HCT116 (cell line): Measurements from ENCODE around the gene FBN1.

ENCODE experiments used
- CEBPB ChIP-seq: IDR thresholded peaks from 2 replicates; pipeline ENCODE4 v1.6.1; 2012; ENCODE audit warnings: low read depth
- JUND ChIP-seq: IDR thresholded peaks from 2 replicates; pipeline ENCODE4 v1.6.1; 2012
- POLR2A ChIP-seq: IDR thresholded peaks from 2 replicates; pipeline ENCODE4 v1.7.0; 2011; ENCODE audit warnings: borderline replicate concordance; ENCODE audit not compliant: insufficient read depth, insufficient read length; ENCODE audit errors: extremely low read depth
- RAD21 ChIP-seq: IDR thresholded peaks from 2 replicates; pipeline ENCODE4 v1.6.1; 2012; ENCODE audit warnings: low read depth, mild to moderate bottlenecking
- SP1 ChIP-seq: IDR thresholded peaks from 2 replicates; pipeline ENCODE4 v1.6.1; 2012; ENCODE audit warnings: low read depth
- YY1 ChIP-seq: IDR thresholded peaks from 2 replicates; pipeline ENCODE4 v1.6.1; 2011; ENCODE audit warnings: low read length, low read depth, moderate library complexity, mild to moderate bottlenecking; ENCODE audit not compliant: insufficient replicate concordance; ENCODE audit errors: extremely low read depth
- ZNF274 ChIP-seq: fragments of 200-500 bp; sonication (Bioruptor generic); IDR thresholded peaks from 2 replicates; pipeline ENCODE4 v1.6.1; 2014; ENCODE audit warnings: mild to moderate bottlenecking, low read depth, low read length, inconsistent platforms
- TF ChIP-seq, protein P1 (sequence below), 3 experiments: fragments of 200-600 bp in 1 of 3; sonication (generic) in 1 of 3; IDR thresholded peaks in 2 of 3; conservative IDR thresholded peaks in 1 of 3; 2 replicates each; pipeline ENCODE4 v1.5.1; 2012 to 2017; ENCODE audit warnings: low read depth in 2 of 3, low read length in 2 of 3, antibody characterized with exemption in 1 of 3, borderline replicate concordance in 1 of 3, control low read depth in 1 of 3, mild to moderate bottlenecking in 1 of 3, mixed read lengths in 1 of 3, mixed run types in 1 of 3, moderate library complexity in 1 of 3; ENCODE audit not compliant: insufficient read depth in 1 of 3
- TF ChIP-seq, protein P2 (sequence below): IDR thresholded peaks from 2 replicates; pipeline ENCODE4 v1.6.1; 2012

DNA sequence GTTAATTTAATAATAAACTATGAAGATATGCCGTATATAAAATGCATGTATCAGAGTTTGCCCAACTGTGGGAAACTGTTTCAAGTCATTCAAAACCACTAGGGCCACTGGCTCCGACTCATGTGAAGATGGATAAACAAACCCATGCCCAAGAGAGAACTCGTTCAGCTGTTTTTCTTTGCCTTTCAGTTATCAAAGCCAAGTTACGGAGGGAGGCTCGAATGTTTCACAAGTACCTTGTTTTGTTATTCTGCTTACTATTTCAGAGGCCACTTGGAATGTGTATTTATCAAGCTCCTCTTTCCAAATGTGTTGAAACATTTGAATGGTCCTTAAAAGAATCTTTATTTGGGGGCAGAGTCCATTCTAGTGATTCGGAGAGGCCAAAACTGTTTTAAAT, 232.2 kb downstream of the FBN1 start:
- TF ChIP-seq, protein P1, sequence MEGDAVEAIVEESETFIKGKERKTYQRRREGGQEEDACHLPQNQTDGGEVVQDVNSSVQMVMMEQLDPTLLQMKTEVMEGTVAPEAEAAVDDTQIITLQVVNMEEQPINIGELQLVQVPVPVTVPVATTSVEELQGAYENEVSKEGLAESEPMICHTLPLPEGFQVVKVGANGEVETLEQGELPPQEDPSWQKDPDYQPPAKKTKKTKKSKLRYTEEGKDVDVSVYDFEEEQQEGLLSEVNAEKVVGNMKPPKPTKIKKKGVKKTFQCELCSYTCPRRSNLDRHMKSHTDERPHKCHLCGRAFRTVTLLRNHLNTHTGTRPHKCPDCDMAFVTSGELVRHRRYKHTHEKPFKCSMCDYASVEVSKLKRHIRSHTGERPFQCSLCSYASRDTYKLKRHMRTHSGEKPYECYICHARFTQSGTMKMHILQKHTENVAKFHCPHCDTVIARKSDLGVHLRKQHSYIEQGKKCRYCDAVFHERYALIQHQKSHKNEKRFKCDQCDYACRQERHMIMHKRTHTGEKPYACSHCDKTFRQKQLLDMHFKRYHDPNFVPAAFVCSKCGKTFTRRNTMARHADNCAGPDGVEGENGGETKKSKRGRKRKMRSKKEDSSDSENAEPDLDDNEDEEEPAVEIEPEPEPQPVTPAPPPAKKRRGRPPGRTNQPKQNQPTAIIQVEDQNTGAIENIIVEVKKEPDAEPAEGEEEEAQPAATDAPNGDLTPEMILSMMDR (IDR thresholded peaks at IDR 0.05 in 2 of 3, conservative IDR thresholded peaks at IDR 0.05 in 1 of 3; ENCODE audit: borderline replicate concordance in 1 of 3, insufficient read depth in 1 of 3, low read depth in 2 of 3, low read length in 2 of 3): no peak
- TF ChIP-seq POLR2A (no peak), YY1 (no peak), RAD21 (no peak), JUND (no peak), CEBPB (no peak), SP1 (no peak), ZNF274 (no peak)
- TF ChIP-seq, protein P2, sequence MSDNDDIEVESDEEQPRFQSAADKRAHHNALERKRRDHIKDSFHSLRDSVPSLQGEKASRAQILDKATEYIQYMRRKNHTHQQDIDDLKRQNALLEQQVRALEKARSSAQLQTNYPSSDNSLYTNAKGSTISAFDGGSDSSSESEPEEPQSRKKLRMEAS: no peak
